HG03469 (cell line): Measurements from ENCODE around the gene ARL17B.
"Not testable (repeated sequence)": the region's sequence is repeated elsewhere in the genome, so short reads cannot be mapped to it uniquely, and the experiment has no call there.

ENCODE experiments used
- ATAC-seq: cut with Tn5 transposase; IDR thresholded peaks from one replicate; pipeline ENCODE4 v1.9.1; 2021; ENCODE audit warnings: mild to moderate bottlenecking, moderate library complexity, moderate number of reproducible peaks; ENCODE audit not compliant: unreplicated experiment

ARL17B gene

DNA sequence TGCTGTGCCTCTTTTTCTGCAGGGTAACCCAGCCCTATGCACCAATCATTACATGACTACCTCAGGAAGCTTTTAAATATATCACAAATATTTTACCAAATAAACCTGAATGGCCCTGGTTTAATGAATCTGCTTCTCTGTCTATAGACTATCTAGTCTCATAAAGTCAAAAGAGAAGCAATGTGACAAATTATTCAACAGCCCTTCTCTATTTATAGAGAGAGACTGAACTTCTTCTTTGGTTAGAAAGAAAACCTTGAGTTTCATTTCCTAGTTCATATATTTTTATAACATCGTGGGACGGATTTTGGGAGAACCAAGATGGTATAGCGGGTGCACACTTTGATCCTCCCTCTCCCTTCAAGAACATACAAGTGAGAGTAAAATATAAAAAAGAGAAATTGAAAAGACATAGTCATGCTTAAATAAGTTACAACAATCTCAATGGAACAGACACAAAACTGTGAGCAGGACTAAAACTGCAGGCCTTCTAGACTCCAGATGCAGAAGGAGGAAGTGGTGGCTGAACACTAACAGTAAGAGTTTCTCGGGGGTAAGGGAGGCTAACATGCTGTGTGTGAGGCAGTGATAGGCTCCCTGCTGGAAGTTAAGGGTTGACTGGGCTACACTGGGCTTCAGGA is 70.5 kb downstream of the ARL17B start:
- peak; percentile 67 for ATAC-seq

GRCh38 chr17:46287587-46287986 is 74.0 kb downstream of the ARL17B start:
- ATAC-seq: not testable (repeated sequence)

DNA sequence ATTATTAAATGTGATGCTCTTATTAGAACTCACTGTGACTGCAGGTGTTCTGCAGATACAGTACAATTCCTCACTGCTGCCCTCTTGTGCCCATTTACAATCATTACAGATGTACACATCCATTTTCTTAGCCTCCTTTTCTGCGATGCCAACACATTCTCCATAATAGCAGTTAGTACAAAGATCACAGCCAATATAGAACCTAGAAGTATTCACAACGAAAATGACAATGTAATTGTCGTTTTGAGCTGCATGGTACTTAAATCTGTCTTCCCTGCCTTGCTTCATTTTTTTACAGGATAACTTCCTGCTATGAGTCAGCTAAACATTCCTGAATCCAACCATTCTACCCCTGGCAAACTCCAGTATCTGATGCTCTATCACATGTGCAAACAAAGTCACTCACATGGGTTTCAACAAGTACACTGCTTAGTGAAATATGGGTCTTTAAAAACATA is 74.8 kb downstream of the ARL17B start:
- ATAC-seq: not testable (repeated sequence)

DNA sequence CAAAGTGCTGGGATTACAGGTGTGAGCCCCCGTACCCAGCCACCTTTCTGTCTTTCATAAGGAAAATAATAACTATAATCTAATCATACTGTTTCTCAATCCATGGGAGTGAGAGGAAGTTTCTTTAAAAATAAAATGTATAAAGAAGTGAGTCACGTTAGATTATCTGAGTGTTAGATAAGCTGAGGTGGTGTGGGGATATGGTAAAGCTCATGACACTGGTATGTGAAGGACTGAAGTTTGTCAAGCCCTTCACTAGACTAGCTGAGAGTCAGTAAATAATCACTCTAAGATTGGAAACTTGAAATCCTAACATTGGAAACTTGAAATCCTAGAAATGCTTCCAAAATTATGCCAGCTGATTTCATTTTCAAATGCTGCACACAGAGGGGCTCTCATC is 76.1 kb downstream of the ARL17B start:
- not testable (repeated sequence) for ATAC-seq

DNA sequence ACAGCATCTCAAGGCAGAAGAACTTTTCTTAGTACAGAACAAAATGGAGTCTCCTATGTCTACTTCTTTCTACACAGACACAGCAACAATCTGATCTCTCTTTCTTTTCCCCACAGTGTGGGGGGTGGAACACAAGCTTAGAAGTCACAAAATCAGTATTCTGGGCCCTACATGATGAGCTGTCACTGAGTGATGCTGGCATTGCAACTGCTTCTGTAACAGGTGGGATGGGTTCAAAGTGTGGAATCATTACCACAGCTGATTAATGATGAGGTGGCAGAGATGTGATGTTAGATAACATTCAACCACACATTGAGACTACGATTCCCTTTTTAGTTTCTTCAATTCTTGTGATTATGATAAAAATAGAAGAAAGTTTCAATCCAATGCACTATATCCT is 77.1 kb downstream of the ARL17B start:
- not testable (repeated sequence) for ATAC-seq

- ATAC-seq: not testable (repeated sequence)
These were observed 78.9 kb downstream of the ARL17B start for GRCh38 chr17:46282635-46283034.

- ATAC-seq: not testable (repeated sequence)
These were observed 80.2 kb downstream of the ARL17B start for GRCh38 chr17:46281336-46281735.

DNA sequence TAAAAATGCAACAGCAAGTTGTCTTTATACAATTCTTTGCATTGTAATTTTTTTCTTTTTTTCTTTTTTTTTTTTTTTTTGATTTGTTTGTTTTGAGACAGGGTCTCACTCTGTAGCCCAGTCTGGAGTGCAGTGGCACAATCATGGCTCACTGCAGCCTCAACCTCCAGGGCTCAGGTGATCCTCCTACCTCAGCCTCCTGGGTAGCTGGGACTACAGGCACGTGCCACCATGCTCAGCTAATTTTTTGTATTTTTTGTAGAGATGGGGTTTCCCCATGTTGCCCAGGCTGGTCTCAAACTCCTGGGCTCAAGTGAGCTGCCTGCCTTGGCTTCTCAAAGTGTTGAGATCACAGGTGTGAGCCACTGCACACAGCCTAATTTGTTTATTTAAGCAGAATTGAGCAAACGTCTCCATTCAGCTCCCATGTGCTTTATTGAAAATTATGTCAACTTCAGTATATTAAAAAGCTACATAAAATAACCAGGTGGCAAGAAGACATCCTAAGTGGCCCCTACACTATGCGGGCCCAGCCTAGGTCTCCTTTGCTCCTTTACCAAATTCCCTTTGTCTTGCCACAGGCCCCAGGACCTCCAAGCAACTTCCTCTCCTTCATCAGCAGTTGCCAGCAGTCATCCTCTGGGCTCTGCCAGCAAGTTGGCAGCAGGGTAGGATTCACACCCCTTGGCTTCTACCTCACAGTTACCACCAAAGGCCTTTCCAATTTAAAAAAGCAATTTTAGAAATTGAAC is 84.7 kb downstream of the ARL17B start:
- ATAC-seq: not testable (repeated sequence)

DNA sequence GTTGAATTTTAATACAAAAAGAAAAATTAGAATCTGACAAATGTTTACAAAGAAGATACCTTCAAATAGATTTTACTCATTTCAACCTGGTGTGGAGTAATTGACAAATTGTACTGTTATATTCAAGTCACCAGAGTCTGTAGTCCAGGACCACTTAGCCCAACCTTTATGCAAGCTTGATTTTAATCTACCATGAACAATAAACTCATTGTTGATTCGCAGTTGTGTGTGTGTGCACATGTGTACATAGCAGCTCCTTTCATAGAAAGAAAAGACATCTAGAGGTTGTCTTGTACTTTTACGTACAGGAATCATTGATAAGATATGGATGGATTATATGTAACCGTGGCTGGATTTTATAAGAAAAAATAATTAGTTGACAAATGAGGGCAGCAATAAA is 87.3 kb downstream of the ARL17B start:
- no peak for ATAC-seq

DNA sequence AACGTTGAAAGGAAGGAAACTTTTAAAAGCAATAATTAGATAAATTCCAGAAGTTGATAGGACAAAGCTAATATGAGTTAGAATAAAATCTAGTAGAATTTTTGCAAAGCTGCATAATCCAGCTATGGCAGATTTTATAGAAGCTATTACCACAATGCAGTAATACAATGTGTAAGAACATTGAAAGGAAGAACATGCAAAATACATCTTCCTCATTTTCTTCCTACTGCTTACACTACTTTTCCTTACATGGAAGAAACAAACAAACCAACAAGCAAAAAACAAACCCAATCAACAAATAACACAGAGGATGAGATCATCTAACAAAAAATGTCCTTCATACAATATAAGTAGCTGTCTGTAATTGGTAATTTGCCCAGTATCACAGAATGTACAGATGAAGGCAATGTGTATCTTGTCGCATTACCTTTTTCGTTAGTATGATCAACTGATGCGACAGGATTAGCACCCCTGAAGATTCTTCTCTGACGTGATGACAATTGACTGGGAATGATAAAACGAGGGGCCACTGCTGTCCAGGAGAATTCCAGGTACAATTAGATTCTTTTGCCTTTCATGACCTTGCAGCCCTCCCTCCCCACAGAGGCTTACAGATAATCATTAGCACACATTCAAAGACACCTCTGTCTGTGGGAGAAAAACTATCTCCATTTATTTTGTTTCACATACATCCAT is 87.9 kb downstream of the ARL17B start:
- no peak for ATAC-seq

- ATAC-seq: no peak
These were observed 91.5 kb downstream of the ARL17B start for GRCh38 chr17:46270032-46270431.

DNA sequence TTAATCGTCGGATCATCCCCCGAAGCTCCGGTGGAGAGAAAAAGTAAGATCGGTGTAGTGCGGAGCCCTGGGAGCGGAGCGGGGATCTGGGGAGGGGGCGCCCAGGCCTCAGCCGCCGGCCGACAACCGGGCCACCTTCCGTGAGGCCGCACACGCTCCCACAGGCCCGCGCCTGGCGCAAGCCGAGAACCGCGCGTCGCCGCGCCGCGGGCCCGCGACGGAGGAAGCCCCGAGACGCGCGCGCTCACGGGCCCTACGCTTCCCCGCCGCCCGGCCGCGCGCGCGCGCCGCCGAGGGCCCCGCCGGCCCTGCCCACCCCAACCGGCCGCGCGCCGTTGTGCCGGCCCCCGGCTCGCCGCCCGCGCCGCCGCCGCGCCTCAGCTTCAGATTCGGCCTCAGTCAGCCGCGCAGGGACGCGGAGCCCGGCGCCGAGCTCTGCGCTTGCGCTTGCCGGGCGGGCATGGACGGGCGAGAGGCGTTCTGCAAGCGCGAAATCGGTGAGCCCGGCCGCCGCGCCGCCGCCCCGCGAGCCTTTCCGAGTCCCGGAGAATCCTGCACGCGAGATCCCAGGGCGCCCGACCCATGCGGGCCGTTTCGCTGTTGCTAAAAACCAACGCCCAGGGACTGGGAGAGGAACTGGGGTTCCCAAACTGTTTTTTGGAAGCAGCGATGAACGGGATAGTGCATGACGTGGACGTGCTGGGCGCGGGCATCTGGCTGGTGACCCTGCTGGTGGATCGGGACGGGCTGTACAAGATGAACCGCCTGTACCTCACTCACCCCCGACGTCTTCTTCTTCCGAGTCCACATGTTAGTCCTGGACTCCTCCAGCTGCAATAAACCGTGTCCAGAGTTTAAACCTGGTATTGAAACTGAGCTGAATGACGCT is 94.7 kb downstream of the ARL17B start:
- peak; percentile 70 for ATAC-seq

GRCh38 chr17:46266063-46266655 is 95.4 kb downstream of the ARL17B start:
- not testable (repeated sequence) for ATAC-seq

- ATAC-seq: no peak
These were observed 96.9 kb downstream of the ARL17B start for GRCh38 chr17:46264456-46265198.

GRCh38 chr17:46262271-46262670 is 99.3 kb downstream of the ARL17B start:
- no peak for ATAC-seq

DNA sequence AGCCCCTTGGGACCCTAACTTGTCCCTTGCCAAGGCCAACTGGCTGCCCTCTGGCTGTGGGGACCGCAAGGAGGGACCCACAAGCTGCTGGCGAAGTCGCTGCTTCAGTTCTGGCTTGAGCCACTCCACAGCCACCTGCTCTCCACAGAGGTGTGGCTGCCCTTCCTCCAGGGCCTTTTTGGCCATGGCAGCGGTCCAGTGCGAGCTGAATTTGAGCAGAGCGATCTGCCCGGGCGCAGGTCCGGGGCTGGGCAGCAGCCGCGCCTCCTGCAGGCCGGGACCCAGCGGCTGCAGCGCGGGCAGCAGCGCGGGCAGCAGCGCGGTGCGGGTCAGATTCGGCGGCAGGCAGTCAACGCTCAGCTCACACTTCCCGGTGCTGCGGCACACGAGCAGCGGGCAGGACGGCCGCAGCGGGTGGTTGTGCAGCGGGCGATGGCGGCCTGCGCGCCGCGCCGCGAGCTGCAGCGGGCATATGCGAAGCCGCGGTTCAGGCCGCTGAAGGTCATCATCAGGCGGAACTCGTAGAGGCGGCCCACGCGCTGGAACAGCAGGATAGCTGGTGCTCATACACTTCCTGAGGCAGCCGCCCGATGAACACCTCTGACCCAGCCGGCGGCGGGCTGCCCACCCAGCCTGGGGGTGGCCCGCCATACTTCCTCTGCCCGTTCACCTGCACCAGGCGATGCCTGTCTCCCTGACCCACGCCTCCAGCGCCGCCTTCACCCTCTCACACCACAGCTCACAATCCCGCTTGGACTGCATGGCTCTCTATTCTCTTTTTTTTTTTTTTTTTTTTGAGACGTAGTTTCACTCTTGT is 101.5 kb downstream of the ARL17B start:
- ATAC-seq: not testable (repeated sequence)

DNA sequence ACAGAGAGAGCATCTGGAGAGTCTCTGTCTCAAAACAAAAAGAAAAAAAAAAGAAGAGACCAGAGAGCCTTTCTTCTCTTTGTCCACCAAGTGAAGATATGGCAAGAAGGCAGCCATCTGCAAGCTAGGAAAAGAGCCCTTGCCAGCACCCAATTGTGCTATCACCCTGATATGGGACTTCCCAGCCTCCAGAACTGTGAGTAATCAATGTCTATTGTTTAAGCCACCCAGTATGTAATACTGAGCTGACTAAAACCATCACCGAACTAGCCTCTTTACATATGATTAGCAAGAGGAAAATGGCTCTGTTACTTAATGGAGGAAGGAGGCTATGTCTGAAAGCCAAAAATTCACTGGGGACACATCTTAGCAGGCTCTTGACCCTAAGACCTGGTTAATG is 105.2 kb downstream of the ARL17B start:
- ATAC-seq: not testable (repeated sequence)

DNA sequence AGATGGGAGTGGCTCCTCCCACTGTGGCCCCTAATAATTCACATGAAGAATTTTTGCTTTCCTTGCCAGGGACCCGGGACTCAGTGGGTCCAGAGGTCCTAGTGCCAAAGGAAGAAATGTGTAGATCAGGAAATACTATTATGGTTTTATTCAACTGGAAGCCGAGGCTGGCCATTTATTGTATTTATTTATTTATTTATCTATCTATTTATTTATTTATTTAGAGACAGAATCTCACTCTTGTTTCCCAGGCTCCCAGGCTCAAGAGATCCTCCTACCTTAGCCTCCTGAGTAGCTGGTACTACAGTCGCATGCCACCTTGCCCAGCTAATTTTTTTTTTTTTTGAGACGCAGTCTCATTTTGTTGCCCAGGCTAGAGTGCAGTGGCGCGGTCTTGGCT is 107.4 kb downstream of the ARL17B start:
- not testable (repeated sequence) for ATAC-seq

DNA sequence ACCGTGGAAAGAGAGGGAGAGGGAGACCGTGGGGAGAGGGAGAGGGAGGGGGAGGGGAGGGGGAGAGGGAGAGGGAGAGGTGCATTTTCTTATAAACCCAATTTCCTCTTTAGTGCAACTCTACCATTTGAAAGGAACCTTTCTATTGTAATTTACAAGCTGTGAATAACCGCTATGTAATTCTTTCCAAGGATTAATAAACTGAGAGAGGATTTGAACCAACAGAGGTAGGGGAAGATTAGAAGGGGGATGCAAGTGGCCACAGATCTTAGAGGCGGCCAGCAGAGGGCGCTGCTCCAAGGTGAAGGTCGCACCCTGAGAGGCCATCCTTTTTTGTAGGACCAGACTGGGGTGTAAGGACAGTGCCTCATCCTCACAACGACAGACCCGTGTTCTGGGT is 107.8 kb downstream of the ARL17B start:
- ATAC-seq: not testable (repeated sequence)
